Measurements from ENCODE around the gene C1QTNF7. TPM values are rescaled to one million over a fixed set of nuclear protein-coding genes. Genes with fewer than 3 reads are reported as not detected.

C1QTNF7 gene
- total RNA-seq, 1 experiment from 2014 or later, result 0.04 TPM

DNA sequence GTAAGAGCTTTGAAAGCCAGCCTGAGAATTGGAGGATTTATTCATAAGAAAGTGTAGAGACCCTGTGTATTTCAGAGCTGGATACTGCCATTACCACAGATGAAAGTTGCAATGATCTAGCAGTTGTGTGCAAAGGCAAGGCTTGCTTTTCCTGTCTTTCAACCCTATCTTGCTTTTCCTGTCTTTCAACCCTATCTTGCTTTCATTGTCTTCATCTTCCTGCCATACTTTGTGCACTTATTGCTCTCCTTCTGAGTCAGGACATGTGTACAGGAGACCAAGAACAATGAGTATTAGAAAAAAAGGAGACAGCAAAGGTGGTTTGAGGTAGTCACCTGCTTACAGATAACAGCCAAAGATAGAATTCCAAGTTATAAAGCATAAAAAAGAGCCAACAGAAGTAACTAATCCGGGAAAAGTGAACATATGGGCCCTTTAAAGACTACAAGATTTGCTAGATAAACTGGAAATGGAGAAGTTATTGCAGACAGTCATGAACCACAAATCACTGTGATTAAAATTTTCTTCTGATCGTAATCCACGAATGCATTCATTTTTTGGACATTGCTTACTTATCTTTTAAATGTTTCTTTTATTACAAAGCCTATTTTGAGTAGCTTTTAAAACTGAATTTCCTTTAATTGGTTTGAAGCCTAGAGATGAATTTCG lies 17.2 kb downstream of the C1QTNF7 start (continued):
- TF ChIP-seq, protein P1, sequence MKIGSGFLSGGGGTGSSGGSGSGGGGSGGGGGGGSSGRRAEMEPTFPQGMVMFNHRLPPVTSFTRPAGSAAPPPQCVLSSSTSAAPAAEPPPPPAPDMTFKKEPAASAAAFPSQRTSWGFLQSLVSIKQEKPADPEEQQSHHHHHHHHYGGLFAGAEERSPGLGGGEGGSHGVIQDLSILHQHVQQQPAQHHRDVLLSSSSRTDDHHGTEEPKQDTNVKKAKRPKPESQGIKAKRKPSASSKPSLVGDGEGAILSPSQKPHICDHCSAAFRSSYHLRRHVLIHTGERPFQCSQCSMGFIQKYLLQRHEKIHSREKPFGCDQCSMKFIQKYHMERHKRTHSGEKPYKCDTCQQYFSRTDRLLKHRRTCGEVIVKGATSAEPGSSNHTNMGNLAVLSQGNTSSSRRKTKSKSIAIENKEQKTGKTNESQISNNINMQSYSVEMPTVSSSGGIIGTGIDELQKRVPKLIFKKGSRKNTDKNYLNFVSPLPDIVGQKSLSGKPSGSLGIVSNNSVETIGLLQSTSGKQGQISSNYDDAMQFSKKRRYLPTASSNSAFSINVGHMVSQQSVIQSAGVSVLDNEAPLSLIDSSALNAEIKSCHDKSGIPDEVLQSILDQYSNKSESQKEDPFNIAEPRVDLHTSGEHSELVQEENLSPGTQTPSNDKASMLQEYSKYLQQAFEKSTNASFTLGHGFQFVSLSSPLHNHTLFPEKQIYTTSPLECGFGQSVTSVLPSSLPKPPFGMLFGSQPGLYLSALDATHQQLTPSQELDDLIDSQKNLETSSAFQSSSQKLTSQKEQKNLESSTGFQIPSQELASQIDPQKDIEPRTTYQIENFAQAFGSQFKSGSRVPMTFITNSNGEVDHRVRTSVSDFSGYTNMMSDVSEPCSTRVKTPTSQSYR (CRISPR knock-in tag; IDR thresholded peaks at IDR 0.05), result no peak
- no peak for TF ChIP-seq GRHL2 (CRISPR knock-in tag; IDR thresholded peaks at IDR 0.05; ENCODE audit: insufficient replicate concordance, severe bottlenecking)
- no peak for TF ChIP-seq CREB1 (CRISPR knock-in tag; IDR thresholded peaks at IDR 0.05)

DNA sequence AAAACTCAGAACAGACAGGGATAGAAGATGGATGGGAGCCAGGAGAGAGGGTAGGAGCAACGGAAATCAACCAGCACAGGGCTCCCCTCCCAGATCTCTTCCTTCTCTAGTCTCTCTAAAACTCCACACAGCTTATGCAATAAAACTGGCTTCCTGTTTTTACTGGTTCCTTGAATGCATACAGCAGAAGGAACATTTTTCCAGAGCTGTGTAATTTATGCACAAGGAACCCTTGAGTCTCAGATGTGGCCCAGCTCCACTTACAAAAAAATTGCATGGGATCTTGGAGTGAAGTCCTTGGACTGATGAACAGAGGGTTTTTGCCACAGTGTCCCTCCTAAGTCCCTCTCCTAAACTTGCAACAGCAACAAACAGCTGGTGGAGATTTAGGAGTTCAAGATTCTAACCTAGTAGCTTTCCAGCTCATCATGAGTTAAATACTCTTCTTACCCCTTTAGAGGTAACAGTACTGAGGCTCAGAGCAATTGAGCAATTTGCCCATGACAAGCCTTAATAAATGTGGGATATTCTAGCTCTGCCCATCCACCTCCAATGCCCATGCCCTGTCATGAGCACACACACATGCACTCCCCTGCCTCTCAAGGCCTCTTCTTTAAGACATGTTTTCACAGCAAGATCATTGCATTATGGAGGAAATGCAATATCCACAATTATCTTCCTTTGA lies 23.5 kb downstream of the C1QTNF7 start:
- H3K9me3 Mint-ChIP-seq, result peaks cover 16% of the 10 kb centered on the region
- CTCF ChIA-PET, result no interaction called here
- TF ChIP-seq, protein P2, sequence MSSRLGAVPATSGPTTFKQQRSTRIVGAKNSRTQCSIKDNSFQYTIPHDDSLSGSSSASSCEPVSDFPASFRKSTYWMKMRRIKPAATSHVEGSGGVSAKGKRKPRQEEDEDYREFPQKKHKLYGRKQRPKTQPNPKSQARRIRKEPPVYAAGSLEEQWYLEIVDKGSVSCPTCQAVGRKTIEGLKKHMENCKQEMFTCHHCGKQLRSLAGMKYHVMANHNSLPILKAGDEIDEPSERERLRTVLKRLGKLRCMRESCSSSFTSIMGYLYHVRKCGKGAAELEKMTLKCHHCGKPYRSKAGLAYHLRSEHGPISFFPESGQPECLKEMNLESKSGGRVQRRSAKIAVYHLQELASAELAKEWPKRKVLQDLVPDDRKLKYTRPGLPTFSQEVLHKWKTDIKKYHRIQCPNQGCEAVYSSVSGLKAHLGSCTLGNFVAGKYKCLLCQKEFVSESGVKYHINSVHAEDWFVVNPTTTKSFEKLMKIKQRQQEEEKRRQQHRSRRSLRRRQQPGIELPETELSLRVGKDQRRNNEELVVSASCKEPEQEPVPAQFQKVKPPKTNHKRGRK (CRISPR knock-in tag; IDR thresholded peaks at IDR 0.05; ENCODE audit: borderline replicate concordance), result no peak
- no peaks in the 10 kb centered on the region for H3K36me3 Mint-ChIP-seq
- H3K4me1 Mint-ChIP-seq, result peaks cover 5% of the 10 kb centered on the region; the same call in 1 of the 2 replicates
- H3K27me3 Mint-ChIP-seq (ENCODE audit: low read depth), result no peaks in the 10 kb centered on the region
- no peak overlapping the region for H3K4me3 Mint-ChIP-seq
- POLR2A ChIA-PET, result no interaction called here
- ATAC-seq (no peak), DNase-seq (ENCODE audit: low spot score) (no peak)
- H3K27ac Mint-ChIP-seq, result no peak overlapping the region

DNA sequence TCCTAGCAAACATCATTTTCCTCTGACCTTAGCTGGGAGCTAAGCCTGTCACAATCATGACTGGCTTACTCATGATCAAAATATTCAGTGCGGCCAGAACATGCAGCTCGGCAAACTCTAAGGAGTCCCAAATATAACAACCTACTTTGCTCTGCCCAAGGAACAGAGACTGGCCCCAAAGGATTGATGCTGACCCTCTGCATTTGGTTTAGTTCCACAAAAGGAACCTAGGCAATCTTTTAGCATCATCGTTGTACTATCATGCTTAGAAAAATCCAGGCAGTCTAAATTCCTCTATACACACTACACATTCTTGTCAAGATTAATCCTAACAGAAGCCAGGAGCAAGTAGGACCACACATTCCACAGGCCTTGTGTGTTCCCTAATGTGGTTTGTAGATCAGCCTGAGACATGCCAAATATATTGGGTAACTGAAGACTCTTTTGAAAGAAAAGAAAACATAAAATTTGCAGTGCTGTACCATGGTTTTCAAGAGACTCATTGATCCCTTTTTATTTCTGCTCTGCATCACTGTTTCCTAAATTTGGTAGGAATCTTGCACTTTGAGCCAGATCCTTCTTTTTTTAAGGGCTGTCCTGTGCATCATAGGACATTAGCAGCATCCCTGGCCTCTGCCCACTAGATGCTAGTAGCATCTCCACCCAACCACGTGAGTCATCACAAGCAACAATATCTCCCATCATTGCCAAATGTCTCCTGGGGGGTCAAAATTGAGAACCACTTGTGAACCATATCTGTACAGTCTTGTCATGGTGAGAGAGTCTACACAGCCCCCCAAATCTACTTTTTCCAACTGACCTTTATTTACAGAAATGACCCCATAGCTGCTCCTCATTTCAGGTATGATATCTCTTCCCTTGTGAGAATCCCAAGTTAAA lies 24.3 kb downstream of the C1QTNF7 start:
- ChIA-PET POLR2A (no interaction called here), CTCF (no interaction called here)
- DNase-seq (ENCODE audit: low spot score) (no peak), ATAC-seq (no peak)
- H3K27me3 Mint-ChIP-seq (ENCODE audit: low read depth), result no peaks in the 10 kb centered on the region
- H3K4me1 Mint-ChIP-seq, result peaks cover 5% of the 10 kb centered on the region; the same call in 1 of the 2 replicates
- no peak overlapping the region for H3K4me3 Mint-ChIP-seq
- H3K36me3 Mint-ChIP-seq, result no peaks in the 10 kb centered on the region
- no peak overlapping the region for H3K27ac Mint-ChIP-seq
- peaks cover 9% of the 10 kb centered on the region for H3K9me3 Mint-ChIP-seq
- TF ChIP-seq NR1H2 (CRISPR knock-in tag; IDR thresholded peaks at IDR 0.05) (no peak), TCF7 (CRISPR knock-in tag; IDR thresholded peaks at IDR 0.05; ENCODE audit: low read depth) (no peak), TP53 (CRISPR knock-in tag; IDR thresholded peaks at IDR 0.05) (no peak), TEAD4 (CRISPR knock-in tag; IDR thresholded peaks at IDR 0.05) (no peak)
- TF ChIP-seq, protein P3, sequence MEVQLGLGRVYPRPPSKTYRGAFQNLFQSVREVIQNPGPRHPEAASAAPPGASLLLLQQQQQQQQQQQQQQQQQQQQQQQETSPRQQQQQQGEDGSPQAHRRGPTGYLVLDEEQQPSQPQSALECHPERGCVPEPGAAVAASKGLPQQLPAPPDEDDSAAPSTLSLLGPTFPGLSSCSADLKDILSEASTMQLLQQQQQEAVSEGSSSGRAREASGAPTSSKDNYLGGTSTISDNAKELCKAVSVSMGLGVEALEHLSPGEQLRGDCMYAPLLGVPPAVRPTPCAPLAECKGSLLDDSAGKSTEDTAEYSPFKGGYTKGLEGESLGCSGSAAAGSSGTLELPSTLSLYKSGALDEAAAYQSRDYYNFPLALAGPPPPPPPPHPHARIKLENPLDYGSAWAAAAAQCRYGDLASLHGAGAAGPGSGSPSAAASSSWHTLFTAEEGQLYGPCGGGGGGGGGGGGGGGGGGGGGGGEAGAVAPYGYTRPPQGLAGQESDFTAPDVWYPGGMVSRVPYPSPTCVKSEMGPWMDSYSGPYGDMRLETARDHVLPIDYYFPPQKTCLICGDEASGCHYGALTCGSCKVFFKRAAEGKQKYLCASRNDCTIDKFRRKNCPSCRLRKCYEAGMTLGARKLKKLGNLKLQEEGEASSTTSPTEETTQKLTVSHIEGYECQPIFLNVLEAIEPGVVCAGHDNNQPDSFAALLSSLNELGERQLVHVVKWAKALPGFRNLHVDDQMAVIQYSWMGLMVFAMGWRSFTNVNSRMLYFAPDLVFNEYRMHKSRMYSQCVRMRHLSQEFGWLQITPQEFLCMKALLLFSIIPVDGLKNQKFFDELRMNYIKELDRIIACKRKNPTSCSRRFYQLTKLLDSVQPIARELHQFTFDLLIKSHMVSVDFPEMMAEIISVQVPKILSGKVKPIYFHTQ (CRISPR knock-in tag; IDR thresholded peaks at IDR 0.05), result no peak
- TF ChIP-seq, protein P4, sequence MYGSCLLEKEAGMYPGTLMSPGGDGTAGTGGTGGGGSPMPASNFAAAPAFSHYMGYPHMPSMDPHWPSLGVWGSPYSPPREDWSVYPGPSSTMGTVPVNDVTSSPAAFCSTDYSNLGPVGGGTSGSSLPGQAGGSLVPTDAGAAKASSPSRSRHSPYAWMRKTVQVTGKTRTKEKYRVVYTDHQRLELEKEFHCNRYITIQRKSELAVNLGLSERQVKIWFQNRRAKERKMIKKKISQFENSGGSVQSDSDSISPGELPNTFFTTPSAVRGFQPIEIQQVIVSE (CRISPR knock-in tag; IDR thresholded peaks at IDR 0.05; ENCODE audit: borderline replicate concordance), result no peak
- TF ChIP-seq, protein P5, sequence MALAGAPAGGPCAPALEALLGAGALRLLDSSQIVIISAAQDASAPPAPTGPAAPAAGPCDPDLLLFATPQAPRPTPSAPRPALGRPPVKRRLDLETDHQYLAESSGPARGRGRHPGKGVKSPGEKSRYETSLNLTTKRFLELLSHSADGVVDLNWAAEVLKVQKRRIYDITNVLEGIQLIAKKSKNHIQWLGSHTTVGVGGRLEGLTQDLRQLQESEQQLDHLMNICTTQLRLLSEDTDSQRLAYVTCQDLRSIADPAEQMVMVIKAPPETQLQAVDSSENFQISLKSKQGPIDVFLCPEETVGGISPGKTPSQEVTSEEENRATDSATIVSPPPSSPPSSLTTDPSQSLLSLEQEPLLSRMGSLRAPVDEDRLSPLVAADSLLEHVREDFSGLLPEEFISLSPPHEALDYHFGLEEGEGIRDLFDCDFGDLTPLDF (CRISPR knock-in tag; IDR thresholded peaks at IDR 0.05), result no peak
- TF ChIP-seq, protein P6, sequence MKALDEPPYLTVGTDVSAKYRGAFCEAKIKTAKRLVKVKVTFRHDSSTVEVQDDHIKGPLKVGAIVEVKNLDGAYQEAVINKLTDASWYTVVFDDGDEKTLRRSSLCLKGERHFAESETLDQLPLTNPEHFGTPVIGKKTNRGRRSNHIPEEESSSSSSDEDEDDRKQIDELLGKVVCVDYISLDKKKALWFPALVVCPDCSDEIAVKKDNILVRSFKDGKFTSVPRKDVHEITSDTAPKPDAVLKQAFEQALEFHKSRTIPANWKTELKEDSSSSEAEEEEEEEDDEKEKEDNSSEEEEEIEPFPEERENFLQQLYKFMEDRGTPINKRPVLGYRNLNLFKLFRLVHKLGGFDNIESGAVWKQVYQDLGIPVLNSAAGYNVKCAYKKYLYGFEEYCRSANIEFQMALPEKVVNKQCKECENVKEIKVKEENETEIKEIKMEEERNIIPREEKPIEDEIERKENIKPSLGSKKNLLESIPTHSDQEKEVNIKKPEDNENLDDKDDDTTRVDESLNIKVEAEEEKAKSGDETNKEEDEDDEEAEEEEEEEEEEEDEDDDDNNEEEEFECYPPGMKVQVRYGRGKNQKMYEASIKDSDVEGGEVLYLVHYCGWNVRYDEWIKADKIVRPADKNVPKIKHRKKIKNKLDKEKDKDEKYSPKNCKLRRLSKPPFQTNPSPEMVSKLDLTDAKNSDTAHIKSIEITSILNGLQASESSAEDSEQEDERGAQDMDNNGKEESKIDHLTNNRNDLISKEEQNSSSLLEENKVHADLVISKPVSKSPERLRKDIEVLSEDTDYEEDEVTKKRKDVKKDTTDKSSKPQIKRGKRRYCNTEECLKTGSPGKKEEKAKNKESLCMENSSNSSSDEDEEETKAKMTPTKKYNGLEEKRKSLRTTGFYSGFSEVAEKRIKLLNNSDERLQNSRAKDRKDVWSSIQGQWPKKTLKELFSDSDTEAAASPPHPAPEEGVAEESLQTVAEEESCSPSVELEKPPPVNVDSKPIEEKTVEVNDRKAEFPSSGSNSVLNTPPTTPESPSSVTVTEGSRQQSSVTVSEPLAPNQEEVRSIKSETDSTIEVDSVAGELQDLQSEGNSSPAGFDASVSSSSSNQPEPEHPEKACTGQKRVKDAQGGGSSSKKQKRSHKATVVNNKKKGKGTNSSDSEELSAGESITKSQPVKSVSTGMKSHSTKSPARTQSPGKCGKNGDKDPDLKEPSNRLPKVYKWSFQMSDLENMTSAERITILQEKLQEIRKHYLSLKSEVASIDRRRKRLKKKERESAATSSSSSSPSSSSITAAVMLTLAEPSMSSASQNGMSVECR (CRISPR knock-in tag; IDR thresholded peaks at IDR 0.05; ENCODE audit: borderline replicate concordance), result no peak

Data from WTC11 (cell line).